Left lung (tissue), 10 donors: Measurements from ENCODE around the gene KIAA2012. TPM values are rescaled to one million over a fixed set of nuclear protein-coding genes. Genes with fewer than 3 reads are reported as not detected.

ENCODE experiments used
- ATAC-seq: fragments of 200-7000 bp; cut with Tn5 transposase; one replicate; pipeline ENCODE4 v1.9.1; 2020; ENCODE audit warnings: moderate library complexity
- DNase-seq, 4 donors: peaks; one replicate each; pipeline ENCODE4 v3.0.0-alpha.2; 2013 to 2020
- H3K27ac ChIP-seq, 2 donors: fragments of 200-600 bp; sonication (generic) in 1 of 2; one replicate each; pipeline versions ENCODE4 v1.5.0 to v1.8.0; 2020 to 2021
- H3K27me3 ChIP-seq, 2 donors: fragments of 200-600 bp; sonication (generic) in 1 of 2; one replicate each; pipeline versions ENCODE4 v1.5.0 to v1.8.0; 2020 to 2021
- H3K36me3 ChIP-seq, 2 donors: fragments of 200-600 bp; sonication (generic) in 1 of 2; one replicate each; pipeline versions ENCODE4 v1.5.0 to v1.8.0; 2020 to 2021
- H3K4me1 ChIP-seq, 2 donors: fragments of 200-600 bp; one replicate each; pipeline ENCODE4 v1.8.0; 2021
- H3K4me3 ChIP-seq, 2 donors: fragments of 200-600 bp; sonication (generic) in 1 of 2; one replicate each; pipeline versions ENCODE4 v1.5.0 to v1.8.0; 2020 to 2021; ENCODE audit warnings: mild to moderate bottlenecking in 1 of 2
- H3K9me3 ChIP-seq, 2 donors: fragments of 200-600 bp; sonication (generic) in 1 of 2; one replicate each; pipeline versions ENCODE4 v1.5.0 to v1.8.0; 2020 to 2021
- CTCF ChIP-seq, 2 donors: fragments of 200-600 bp; sonication (generic) in 1 of 2; IDR thresholded peaks; one replicate each; pipeline versions ENCODE4 v1.5.0 to v1.8.0; 2021; ENCODE audit warnings: antibody characterized with exemption in 2 of 2
- intact Hi-C, 2 donors: fragments of 100-400 bp; cut with DNase I; formaldehyde crosslinking; loops; one replicate each; pipeline versions ENCODE4 v1.11.2 to v1.14.2; 2022
- polyA plus RNA-seq, 6 donors: library from polyadenylated mRNA; unstranded; fragments of 120-200 nt; gene quantifications; one replicate each; pipeline ENCODE4 v1.2.1, GENCODE V29; 2013; ENCODE audit not compliant: insufficient read length in 6 of 6
- total RNA-seq, 2 donors: library from RNA; stranded (reverse); fragmentation: NEBNext Ultra II Directional; extraction: Animal tissue kit (Norgen Biotek cat#: 25700); gene quantifications; one replicate each; pipeline ENCODE4 v1.2.1, GENCODE V29; 2021
- donor health status: DM: no; HTN: yes; CAD: no.
- donor health status: DM: no; HTN: no; CAD: no.

The KIAA2012 gene
- total and polyA plus RNA-seq, 8 donors: 0.46 to 2.8 (median 1.5) TPM; not detected in 1

- no peak for TF ChIP-seq CTCF (IDR thresholded peaks at IDR 0.05)
- Histone ChIP-seq H3K27ac (peak overlapping the region; percentile 77 to 94), H3K27me3 (peaks cover 11 to 87% of the 10 kb centered on the region in 2 donors), H3K9me3 (no peaks in the 10 kb centered on the region), H3K4me1 (peaks cover 9 to 28% of the 10 kb centered on the region in 2 donors), H3K36me3 (no peaks in the 10 kb centered on the region), H3K4me3 (peak overlapping the region; percentile 61)
- ATAC-seq (peak; percentile 1), DNase-seq (peak in 1 of 4 donors; percentile 82)
- intact Hi-C loops: loop anchor here in 1 of 2 donors (10.0 kb wide), 1 partner anchor 140 kb away; no protein-coding TSS in a partner anchor
These were observed 38.6 kb upstream of the KIAA2012 start for GRCh38 chr2:202034249-202035088.

GRCh38 chr2:202035089-202035940 lies 37.7 kb upstream of the KIAA2012 start:
- no peaks in the 10 kb centered on the region for H3K36me3 ChIP-seq
- intact Hi-C loops: loop anchor here in 1 of 2 donors (10.0 kb wide), 1 partner anchor 139 kb away; no protein-coding TSS in a partner anchor
- TF ChIP-seq CTCF (IDR thresholded peaks at IDR 0.05): peak; percentile 31 to 50
- no peak overlapping the region for H3K27ac ChIP-seq
- ATAC-seq: peak; percentile 8
- DNase-seq: peak in 3 of 4 donors; percentile 59 to 85 (median 82)
- peak overlapping the region; percentile 61 for H3K4me3 ChIP-seq
- H3K9me3 ChIP-seq: no peaks in the 10 kb centered on the region
- peaks cover 11 to 94% of the 10 kb centered on the region in 2 donors for H3K27me3 ChIP-seq
- peaks cover 9 to 32% of the 10 kb centered on the region in 2 donors for H3K4me1 ChIP-seq

GRCh38 chr2:202035941-202036372 lies 37.1 kb upstream of the KIAA2012 start:
- intact Hi-C loops: loop anchor here in 1 of 2 donors (10.0 kb wide), 1 partner anchor 139 kb away; no protein-coding TSS in a partner anchor
- no peaks in the 10 kb centered on the region for H3K9me3 ChIP-seq
- no peak for ATAC-seq
- peak in 1 of 4 donors; percentile 75 for DNase-seq
- H3K27me3 ChIP-seq: peaks cover 11 to 97% of the 10 kb centered on the region in 2 donors
- H3K27ac ChIP-seq: no peak overlapping the region
- TF ChIP-seq CTCF (IDR thresholded peaks at IDR 0.05): no peak
- peak overlapping the region; percentile 61 for H3K4me3 ChIP-seq
- no peaks in the 10 kb centered on the region for H3K36me3 ChIP-seq
- peaks cover 9 to 32% of the 10 kb centered on the region in 2 donors for H3K4me1 ChIP-seq

- peaks cover 9 to 32% of the 10 kb centered on the region in 2 donors for H3K4me1 ChIP-seq
- DNase-seq: no peak
- no peak for ATAC-seq
- peaks cover 8 to 93% of the 10 kb centered on the region in 2 donors for H3K27me3 ChIP-seq
- H3K4me3 ChIP-seq: peak overlapping the region; percentile 61
- H3K36me3 ChIP-seq: no peaks in the 10 kb centered on the region
- H3K27ac ChIP-seq: no peak overlapping the region
- H3K9me3 ChIP-seq: no peaks in the 10 kb centered on the region
- intact Hi-C loops: loop anchor here in 1 of 2 donors (10.0 kb wide), 1 partner anchor 138 kb away; no protein-coding TSS in a partner anchor
- no peak for TF ChIP-seq CTCF (IDR thresholded peaks at IDR 0.05)
These were observed 36.4 kb upstream of the KIAA2012 start for GRCh38 chr2:202036601-202037037.
